Karpas-422 (cell line): ENCODE measurements around the gene TBKBP1. TPM values are rescaled to one million over a fixed set of nuclear protein-coding genes. Genes with fewer than 3 reads are reported as not detected.
"Not testable (repeated sequence)": the region's sequence is repeated elsewhere in the genome, so short reads cannot be mapped to it uniquely, and the experiment has no call there.

Experiments
- DNase-seq: peaks from one replicate; pipeline ENCODE4 v3.0.0-alpha.2; 2015
- H2AFZ ChIP-seq: fragments of 200-600 bp; sonication (generic); 2 replicates; pipeline ENCODE4 v1.6.1; 2014; ENCODE audit warnings: antibody characterized with exemption, low read length, mixed read lengths
- H3K27ac ChIP-seq: fragments of 200-600 bp; sonication (generic); 2 replicates; pipeline ENCODE4 v1.5.1; 2014; ENCODE audit warnings: mild to moderate bottlenecking, low read length, moderate library complexity
- H3K27me3 ChIP-seq: fragments of 200-600 bp; sonication (generic); 2 replicates; pipeline ENCODE4 v1.6.1; 2014; ENCODE audit warnings: low read length, mixed read lengths
- H3K36me3 ChIP-seq: fragments of 200-600 bp; sonication (generic); 2 replicates; pipeline ENCODE4 v1.6.1; 2014; ENCODE audit warnings: low read length, mixed read lengths; ENCODE audit not compliant: insufficient read depth
- H3K4me1 ChIP-seq: fragments of 200-600 bp; sonication (generic); 2 replicates; pipeline ENCODE4 v1.6.1; 2014; ENCODE audit warnings: mild to moderate bottlenecking, low read length, mixed read lengths
- H3K4me2 ChIP-seq: fragments of 200-600 bp; sonication (generic); 2 replicates; pipeline ENCODE4 v1.6.1; 2014; ENCODE audit warnings: low read length, low read depth, mild to moderate bottlenecking; ENCODE audit not compliant: poor library complexity, severe bottlenecking
- H3K4me3 ChIP-seq: fragments of 200-600 bp; sonication (generic); 2 replicates; pipeline ENCODE4 v1.5.1; 2014; ENCODE audit warnings: mild to moderate bottlenecking, antibody characterized with exemption, low read length, mixed read lengths
- H3K79me2 ChIP-seq: fragments of 200-600 bp; sonication (generic); 2 replicates; pipeline ENCODE4 v1.6.1; 2014; ENCODE audit warnings: mild to moderate bottlenecking, low read length, mixed read lengths
- H3K9ac ChIP-seq: fragments of 200-600 bp; sonication (generic); 2 replicates; pipeline ENCODE4 v1.6.0; 2014; ENCODE audit warnings: low read length
- H3K9me2 ChIP-seq: fragments of 200-600 bp; sonication (generic), shearing (Covaris generic); replicated peaks from 2 replicates; pipeline ENCODE4 v1.6.0; 2014; ENCODE audit warnings: mild to moderate bottlenecking, low read length, moderate library complexity; ENCODE audit not compliant: insufficient read depth
- H3K9me3 ChIP-seq: fragments of 300-700, 200-600 bp; sonication (generic); 2 replicates; pipeline ENCODE4 v1.6.1; 2014; ENCODE audit warnings: low read length, mixed read lengths
- H4K20me1 ChIP-seq: fragments of 200-600 bp; sonication (generic); 2 replicates; pipeline ENCODE4 v1.6.1; 2014; ENCODE audit warnings: mild to moderate bottlenecking, antibody characterized with exemption, low read length, low read depth; ENCODE audit not compliant: insufficient read depth
- total RNA-seq: library from RNA; depleted of rRNA; stranded (reverse); fragments of >200 nt; shearing (Covaris generic); gene quantifications from 2 replicates; pipeline ENCODE4 v1.2.3, GENCODE V29; 2014; ENCODE audit warnings: low replicate concordance

TBKBP1 gene
- total RNA-seq, 1 experiment from 2014 or later, result 0.56 TPM

- Histone ChIP-seq H3K36me3 (peaks cover 83% of the 10 kb centered on the region), H3K27ac (no peak overlapping the region), H3K79me2 (no peaks in the 10 kb centered on the region), H3K9ac (no peak overlapping the region), H3K4me3 (no peak overlapping the region), H3K4me2 (no peak overlapping the region), H3K9me3 (no peaks in the 10 kb centered on the region), H3K27me3 (no peaks in the 10 kb centered on the region), H2AFZ (no peak overlapping the region), H4K20me1 (peaks cover 12% of the 10 kb centered on the region), H3K4me1 (no peaks in the 10 kb centered on the region), H3K9me2 (no peaks in the 10 kb centered on the region)
- no peak for DNase-seq
These were observed 19.5 kb upstream of the TBKBP1 start for GRCh38 chr17:47674499-47674898.

GRCh38 chr17:47675380-47676198, 18.4 kb upstream of the TBKBP1 start:
- Histone ChIP-seq H3K9ac (no peak overlapping the region), H3K4me1 (no peaks in the 10 kb centered on the region), H3K27me3 (no peaks in the 10 kb centered on the region), H3K9me3 (no peaks in the 10 kb centered on the region), H3K9me2 (no peaks in the 10 kb centered on the region), H3K27ac (no peak overlapping the region), H3K36me3 (peaks cover 81% of the 10 kb centered on the region), H3K4me3 (no peak overlapping the region), H2AFZ (no peak overlapping the region), H4K20me1 (peaks cover 18% of the 10 kb centered on the region), H3K4me2 (no peak overlapping the region), H3K79me2 (no peaks in the 10 kb centered on the region)
- no peak for DNase-seq

GRCh38 chr17:47676199-47676472, 17.8 kb upstream of the TBKBP1 start:
- no peak overlapping the region for H3K4me3 ChIP-seq
- H3K4me2 ChIP-seq, result no peak overlapping the region
- H3K36me3 ChIP-seq, result peaks cover 81% of the 10 kb centered on the region
- peaks cover 18% of the 10 kb centered on the region for H4K20me1 ChIP-seq
- DNase-seq, result no peak
- H3K27ac ChIP-seq, result no peak overlapping the region
- H3K79me2 ChIP-seq, result no peaks in the 10 kb centered on the region
- H3K4me1 ChIP-seq, result no peaks in the 10 kb centered on the region
- H3K9me2 ChIP-seq, result no peaks in the 10 kb centered on the region
- H3K27me3 ChIP-seq, result no peaks in the 10 kb centered on the region
- H3K9ac ChIP-seq, result no peak overlapping the region
- H3K9me3 ChIP-seq, result no peaks in the 10 kb centered on the region
- no peak overlapping the region for H2AFZ ChIP-seq

GRCh38 chr17:47676510-47677165, 17.3 kb upstream of the TBKBP1 start:
- Histone ChIP-seq H3K9me2 (no peaks in the 10 kb centered on the region), H2AFZ (no peak overlapping the region), H3K9ac (no peak overlapping the region), H3K4me2 (no peak overlapping the region), H3K4me3 (no peak overlapping the region), H3K27me3 (no peaks in the 10 kb centered on the region), H3K79me2 (no peaks in the 10 kb centered on the region), H3K9me3 (no peaks in the 10 kb centered on the region), H3K36me3 (peaks cover 79% of the 10 kb centered on the region), H4K20me1 (peaks cover 18% of the 10 kb centered on the region), H3K27ac (no peak overlapping the region), H3K4me1 (no peaks in the 10 kb centered on the region)
- no peak for DNase-seq

- H3K4me3 ChIP-seq, result no peak overlapping the region
- H3K9ac ChIP-seq, result no peak overlapping the region
- no peak overlapping the region for H2AFZ ChIP-seq
- H3K36me3 ChIP-seq, result peaks cover 74% of the 10 kb centered on the region
- no peaks in the 10 kb centered on the region for H3K79me2 ChIP-seq
- no peak overlapping the region for H3K4me2 ChIP-seq
- H3K9me3 ChIP-seq, result no peaks in the 10 kb centered on the region
- no peaks in the 10 kb centered on the region for H3K4me1 ChIP-seq
- no peaks in the 10 kb centered on the region for H3K9me2 ChIP-seq
- no peak for DNase-seq
- H3K27me3 ChIP-seq, result no peaks in the 10 kb centered on the region
- no peak overlapping the region for H3K27ac ChIP-seq
- peaks cover 18% of the 10 kb centered on the region for H4K20me1 ChIP-seq
These were observed 15.8 kb upstream of the TBKBP1 start for GRCh38 chr17:47678196-47678595.

- Histone ChIP-seq H4K20me1 (peaks cover 10% of the 10 kb centered on the region; the same call in 1 of the 2 replicates), H3K36me3 (peaks cover 59% of the 10 kb centered on the region), H3K4me2 (no peak overlapping the region), H3K27ac (no peak overlapping the region), H3K79me2 (no peaks in the 10 kb centered on the region), H3K9me3 (no peaks in the 10 kb centered on the region), H2AFZ (no peak overlapping the region), H3K4me3 (no peak overlapping the region), H3K27me3 (no peaks in the 10 kb centered on the region), H3K9me2 (no peaks in the 10 kb centered on the region), H3K4me1 (no peaks in the 10 kb centered on the region), H3K9ac (no peak overlapping the region)
- DNase-seq, result no peak
These were observed 11.8 kb upstream of the TBKBP1 start for GRCh38 chr17:47682138-47682537.

GRCh38 chr17:47682727-47683126, 11.2 kb upstream of the TBKBP1 start:
- H3K27ac ChIP-seq, H3K9ac ChIP-seq, H3K9me3 ChIP-seq, DNase-seq, H3K4me2 ChIP-seq, H2AFZ ChIP-seq, H3K4me1 ChIP-seq, H3K27me3 ChIP-seq, H3K4me3 ChIP-seq, H3K79me2 ChIP-seq, H4K20me1 ChIP-seq, H3K9me2 ChIP-seq: not testable (repeated sequence)
- peaks cover 53% of the 10 kb centered on the region for H3K36me3 ChIP-seq

GRCh38 chr17:47684025-47684424, 9.9 kb upstream of the TBKBP1 start:
- Histone ChIP-seq H3K27ac (no peak overlapping the region), H3K79me2 (no peaks in the 10 kb centered on the region), H3K9me2 (no peaks in the 10 kb centered on the region), H2AFZ (no peak overlapping the region), H3K4me1 (no peaks in the 10 kb centered on the region), H3K9ac (no peak overlapping the region), H3K9me3 (no peaks in the 10 kb centered on the region), H4K20me1 (0 out of 2 replicates have a peak, but pooled peaks cover 10% of the 10 kb centered on the region), H3K4me2 (no peak overlapping the region), H3K36me3 (peaks cover 45% of the 10 kb centered on the region), H3K27me3 (no peaks in the 10 kb centered on the region), H3K4me3 (no peak overlapping the region)
- no peak for DNase-seq
